BE2C (cell line): ENCODE measurements around the gene KLHL26.

Source experiments
- DNase-seq: peaks from one replicate; pipeline ENCODE4 v3.0.0-alpha.2; 2020
- H3K27me3 ChIP-seq: fragments of 250-450 bp; sonication (Bioruptor Pico); 2 replicates; pipeline ENCODE4 v1.5.1; 2020; ENCODE audit warnings: mild to moderate bottlenecking
- H3K36me3 ChIP-seq: fragments of 250-450 bp; sonication (Bioruptor Pico); 2 replicates; pipeline ENCODE4 v1.5.1; 2020; ENCODE audit warnings: mild to moderate bottlenecking
- H3K4me1 ChIP-seq: fragments of 250-450 bp; sonication (Bioruptor Pico); 2 replicates; pipeline ENCODE4 v1.5.1; 2020
- H3K4me3 ChIP-seq: 2 replicates; pipeline ENCODE4 v1.5.1; 2011; ENCODE audit warnings: low read depth, low read length
- H3K9me3 ChIP-seq: fragments of 250-450 bp; sonication (Bioruptor Pico); 2 replicates; pipeline ENCODE4 v1.5.1; 2020
- CTCF ChIP-seq: IDR thresholded peaks from 2 replicates; pipeline ENCODE4 v1.5.1; 2012; ENCODE audit warnings: mild to moderate bottlenecking, low read depth, low read length

Gene KLHL26

GRCh38 chr19:18605546-18606280, 31.1 kb upstream of the KLHL26 start:
- TF ChIP-seq CTCF = no peak
- no peaks in the 10 kb centered on the region for H3K9me3 ChIP-seq
- no peak for DNase-seq
- no peaks in the 10 kb centered on the region for H3K4me1 ChIP-seq
- no peak overlapping the region for H3K4me3 ChIP-seq
- no peaks in the 10 kb centered on the region for H3K36me3 ChIP-seq
- peaks cover 74% of the 10 kb centered on the region for H3K27me3 ChIP-seq

GRCh38 chr19:18606281-18607225, 30.3 kb upstream of the KLHL26 start, which contains the start of gene CRLF1:
TSS of gene CRLF1 (minus strand) at chr19:18606799. CDS start at chr19:18606656, 143 bp downstream.
- DNase-seq = no peak
- no peak for TF ChIP-seq CTCF
- H3K9me3 ChIP-seq = no peaks in the 10 kb centered on the region
- H3K36me3 ChIP-seq = no peaks in the 10 kb centered on the region
- no peaks in the 10 kb centered on the region for H3K4me1 ChIP-seq
- no peak within 1 kb of the TSS for H3K4me3 ChIP-seq
- peaks cover 83% of the 10 kb centered on the region for H3K27me3 ChIP-seq

- H3K4me1 ChIP-seq = no peaks in the 10 kb centered on the region
- H3K4me3 ChIP-seq = no peak overlapping the region
- no peaks in the 10 kb centered on the region for H3K36me3 ChIP-seq
- DNase-seq = no peak
- no peaks in the 10 kb centered on the region for H3K9me3 ChIP-seq
- TF ChIP-seq CTCF = no peak
- H3K27me3 ChIP-seq = peaks cover 92% of the 10 kb centered on the region
Measured at GRCh38 chr19:18607226-18608101, 29.4 kb upstream of the KLHL26 start.

- DNase-seq = no peak
- H3K4me3 ChIP-seq = no peak overlapping the region
- H3K9me3 ChIP-seq = no peaks in the 10 kb centered on the region
- no peaks in the 10 kb centered on the region for H3K36me3 ChIP-seq
- H3K27me3 ChIP-seq = peaks cover 95% of the 10 kb centered on the region
- H3K4me1 ChIP-seq = no peaks in the 10 kb centered on the region
- TF ChIP-seq CTCF = no peak
Measured at GRCh38 chr19:18608102-18608804, 28.6 kb upstream of the KLHL26 start.

- no peak overlapping the region for H3K4me3 ChIP-seq
- H3K27me3 ChIP-seq = peaks cover 95% of the 10 kb centered on the region
- H3K4me1 ChIP-seq = no peaks in the 10 kb centered on the region
- DNase-seq = no peak
- no peaks in the 10 kb centered on the region for H3K9me3 ChIP-seq
- no peaks in the 10 kb centered on the region for H3K36me3 ChIP-seq
- no peak for TF ChIP-seq CTCF
Measured at GRCh38 chr19:18608805-18609716, 27.8 kb upstream of the KLHL26 start.
